ENCODE results near the gene PITPNC1. TPM values are rescaled to one million over a fixed set of nuclear protein-coding genes. Genes with fewer than 3 reads are reported as not detected.

Gene PITPNC1
- total RNA-seq, 6 donors from 2014 or later: 8.5 to 23.3 (median 13.7) TPM

DNA sequence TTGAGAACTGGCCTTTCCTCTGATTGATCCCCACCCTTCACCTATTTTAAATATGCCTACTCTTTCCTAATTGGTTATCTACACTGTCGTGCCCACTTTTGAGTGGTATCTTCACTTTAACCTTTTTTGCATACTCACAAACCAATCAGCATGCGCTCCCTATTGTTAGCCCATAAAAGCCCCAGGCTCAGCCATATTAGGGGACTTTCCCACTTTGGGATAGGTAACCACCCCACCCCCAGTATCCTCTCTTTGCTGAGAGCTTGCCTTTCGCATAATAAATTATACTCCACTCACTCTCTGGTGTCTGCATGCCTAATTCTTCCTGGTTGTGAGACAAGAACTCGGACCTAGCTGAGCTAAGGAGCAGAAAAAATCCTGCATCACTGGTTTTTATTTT is 281.2 kb downstream of the PITPNC1 start:
- ATAC-seq (ENCODE audit: low FRiP score in 2 of 2) (no peak), DNase-seq (no peak)
- Histone ChIP-seq H3K27me3 (no peaks in the 10 kb centered on the region), H3K9me3 (no peaks in the 10 kb centered on the region), H3K4me3 (no peak overlapping the region), H3K36me3 (no peaks in the 10 kb centered on the region), H3K27ac (no peak overlapping the region), H3K4me1 (no peaks in the 10 kb centered on the region)
- no peak for TF ChIP-seq POLR2A (IDR thresholded peaks at IDR 0.05)
- 96 to 98% methylated on average over 4 of the region's 4 CpGs for WGBS, 2 donors

DNA sequence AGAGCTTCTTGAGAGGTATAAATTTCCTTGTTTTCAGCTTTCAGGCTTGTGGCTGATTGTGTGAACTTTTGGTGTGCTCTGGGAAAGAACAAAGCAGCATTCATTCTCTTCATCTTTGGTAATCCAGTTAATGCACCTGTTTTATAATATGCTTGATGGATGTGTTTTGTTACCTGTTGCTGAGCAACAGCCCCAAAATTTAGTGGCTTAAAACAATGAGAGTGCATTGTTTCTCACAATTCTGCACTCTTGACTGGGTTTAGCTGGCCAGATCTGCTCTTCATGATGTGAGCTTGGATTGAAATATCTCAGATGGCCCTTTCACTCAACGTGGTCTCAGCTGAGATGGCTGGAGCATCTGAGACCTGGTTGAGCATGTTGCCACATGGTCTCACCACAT is 281.9 kb downstream of the PITPNC1 start:
- H3K27ac ChIP-seq: no peak overlapping the region
- no peak for ATAC-seq (ENCODE audit: low FRiP score in 2 of 2)
- 100% methylated on average over 1 of the region's 1 CpG for WGBS, 2 donors
- DNase-seq: no peak
- no peaks in the 10 kb centered on the region for H3K27me3 ChIP-seq
- H3K4me3 ChIP-seq: no peak overlapping the region
- no peaks in the 10 kb centered on the region for H3K36me3 ChIP-seq
- no peak for TF ChIP-seq POLR2AphosphoS5 (IDR thresholded peaks at IDR 0.05)
- TF ChIP-seq POLR2A (IDR thresholded peaks at IDR 0.05): no peak
- TF ChIP-seq EP300 (IDR thresholded peaks at IDR 0.05): no peak
- TF ChIP-seq, protein P1, sequence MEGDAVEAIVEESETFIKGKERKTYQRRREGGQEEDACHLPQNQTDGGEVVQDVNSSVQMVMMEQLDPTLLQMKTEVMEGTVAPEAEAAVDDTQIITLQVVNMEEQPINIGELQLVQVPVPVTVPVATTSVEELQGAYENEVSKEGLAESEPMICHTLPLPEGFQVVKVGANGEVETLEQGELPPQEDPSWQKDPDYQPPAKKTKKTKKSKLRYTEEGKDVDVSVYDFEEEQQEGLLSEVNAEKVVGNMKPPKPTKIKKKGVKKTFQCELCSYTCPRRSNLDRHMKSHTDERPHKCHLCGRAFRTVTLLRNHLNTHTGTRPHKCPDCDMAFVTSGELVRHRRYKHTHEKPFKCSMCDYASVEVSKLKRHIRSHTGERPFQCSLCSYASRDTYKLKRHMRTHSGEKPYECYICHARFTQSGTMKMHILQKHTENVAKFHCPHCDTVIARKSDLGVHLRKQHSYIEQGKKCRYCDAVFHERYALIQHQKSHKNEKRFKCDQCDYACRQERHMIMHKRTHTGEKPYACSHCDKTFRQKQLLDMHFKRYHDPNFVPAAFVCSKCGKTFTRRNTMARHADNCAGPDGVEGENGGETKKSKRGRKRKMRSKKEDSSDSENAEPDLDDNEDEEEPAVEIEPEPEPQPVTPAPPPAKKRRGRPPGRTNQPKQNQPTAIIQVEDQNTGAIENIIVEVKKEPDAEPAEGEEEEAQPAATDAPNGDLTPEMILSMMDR (IDR thresholded peaks at IDR 0.05): no peak
- no peaks in the 10 kb centered on the region for H3K9me3 ChIP-seq
- no peaks in the 10 kb centered on the region for H3K4me1 ChIP-seq

DNA sequence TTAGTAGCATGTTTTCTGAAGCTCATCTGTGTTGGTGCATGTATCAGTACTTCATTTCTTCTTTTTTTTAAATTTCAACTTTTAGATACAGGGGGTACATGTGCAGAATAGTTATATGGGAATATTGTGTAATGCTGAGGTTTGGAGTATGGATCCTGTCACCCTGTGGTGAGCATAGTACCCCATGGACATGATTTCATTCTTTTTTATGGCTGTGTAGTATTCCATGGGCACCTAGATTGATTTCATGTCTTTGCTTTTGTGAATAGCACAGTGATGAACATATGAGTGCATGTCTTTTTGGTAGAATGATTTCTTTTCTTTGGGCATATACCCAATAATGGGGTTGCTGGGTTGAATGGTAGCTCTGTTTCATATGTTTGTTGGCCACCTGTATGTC is 285.6 kb downstream of the PITPNC1 start:
- no peak for DNase-seq
- no peaks in the 10 kb centered on the region for H3K9me3 ChIP-seq
- H3K27ac ChIP-seq: no peak overlapping the region
- no peak for TF ChIP-seq POLR2AphosphoS5 (IDR thresholded peaks at IDR 0.05)
- TF ChIP-seq, protein P1 (IDR thresholded peaks at IDR 0.05): no peak
- no peak for TF ChIP-seq POLR2A (IDR thresholded peaks at IDR 0.05)
- TF ChIP-seq EP300 (IDR thresholded peaks at IDR 0.05): no peak
- ATAC-seq (ENCODE audit: low FRiP score in 2 of 2): no peak
- H3K27me3 ChIP-seq: no peaks in the 10 kb centered on the region
- H3K4me1 ChIP-seq: no peaks in the 10 kb centered on the region
- H3K4me3 ChIP-seq: no peak overlapping the region
- no peaks in the 10 kb centered on the region for H3K36me3 ChIP-seq

DNA sequence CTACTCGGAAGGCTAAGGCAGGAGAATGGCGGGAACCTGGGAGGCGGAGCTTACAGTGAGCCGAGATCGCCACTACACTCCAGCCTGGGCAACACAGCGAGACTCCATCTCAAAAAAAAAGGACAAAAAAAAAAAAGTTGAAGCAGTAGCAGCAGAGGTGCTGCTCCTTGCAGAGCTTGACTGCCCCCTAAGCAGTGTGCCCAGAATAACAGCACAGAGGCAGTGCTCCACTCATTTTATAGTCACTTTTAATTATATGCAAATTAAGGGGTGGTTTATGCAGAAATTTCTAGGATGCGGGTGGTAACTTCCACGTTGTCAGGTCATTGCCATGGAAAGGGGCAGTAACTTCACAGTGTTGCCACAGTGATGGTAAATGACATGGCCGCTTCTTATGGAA is 286.4 kb downstream of the PITPNC1 start:
- ATAC-seq (ENCODE audit: low FRiP score in 2 of 2): no peak
- 92 to 95% methylated on average over 9 of the region's 9 CpGs for WGBS, 2 donors
- no peaks in the 10 kb centered on the region for H3K4me1 ChIP-seq

DNA sequence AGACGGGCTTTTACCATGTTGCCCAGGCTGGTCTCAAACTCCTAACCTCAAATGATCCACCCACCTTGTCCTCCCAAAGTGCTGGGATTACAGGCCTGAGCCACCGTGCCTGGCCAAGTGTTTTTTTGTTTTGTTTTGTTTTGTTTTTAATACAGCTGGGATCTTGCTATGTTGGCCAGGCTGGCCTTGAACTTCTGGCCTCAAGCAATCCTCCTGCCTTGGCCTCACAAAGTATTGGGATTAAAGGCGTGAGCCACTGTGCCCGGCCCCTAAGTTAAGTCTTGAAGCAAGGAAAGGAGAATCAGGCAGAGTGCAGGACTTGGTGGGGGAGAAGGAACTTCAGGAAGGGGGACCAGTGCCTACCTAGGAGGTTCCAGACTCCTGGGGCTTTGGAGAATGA is 288.9 kb downstream of the PITPNC1 start:
- Histone ChIP-seq H3K36me3 (peaks cover 0 to 11% (median 3%) of the 10 kb centered on the region in 4 donors), H3K27me3 (no peaks in the 10 kb centered on the region), H3K4me1 (no peaks in the 10 kb centered on the region), H3K4me3 (no peak overlapping the region), H3K27ac (no peak overlapping the region), H3K9me3 (no peaks in the 10 kb centered on the region)
- 96 to 98% methylated on average over 4 of the region's 4 CpGs for WGBS, 2 donors
- TF ChIP-seq EP300 (IDR thresholded peaks at IDR 0.05): no peak
- no peak for TF ChIP-seq POLR2AphosphoS5 (IDR thresholded peaks at IDR 0.05)
- TF ChIP-seq, protein P1 (IDR thresholded peaks at IDR 0.05): no peak
- TF ChIP-seq POLR2A (IDR thresholded peaks at IDR 0.05): no peak
- no peak for ATAC-seq (ENCODE audit: low FRiP score in 2 of 2)
- DNase-seq: no peak

More for the DNA sequence above, 286.4 kb downstream of the PITPNC1 start:
- Histone ChIP-seq H3K4me3 (no peak overlapping the region), H3K9me3 (no peaks in the 10 kb centered on the region), H3K27me3 (no peaks in the 10 kb centered on the region), H3K36me3 (no peaks in the 10 kb centered on the region), H3K27ac (no peak overlapping the region)
- DNase-seq: no peak
- TF ChIP-seq EP300 (IDR thresholded peaks at IDR 0.05) (no peak), POLR2A (IDR thresholded peaks at IDR 0.05) (no peak), POLR2AphosphoS5 (IDR thresholded peaks at IDR 0.05) (no peak)
- TF ChIP-seq, protein P1 (IDR thresholded peaks at IDR 0.05): no peak

All from upper lobe of left lung (tissue), 6 donors.